GM21528 (cell line): Measurements from ENCODE around the gene RDM1.

ENCODE experiments used
- ATAC-seq: cut with Tn5 transposase; IDR thresholded peaks from one replicate; pipeline ENCODE4 v1.9.1; 2021; ENCODE audit warnings: mild to moderate bottlenecking, moderate library complexity; ENCODE audit not compliant: unreplicated experiment, low FRiP score

The RDM1 gene

DNA sequence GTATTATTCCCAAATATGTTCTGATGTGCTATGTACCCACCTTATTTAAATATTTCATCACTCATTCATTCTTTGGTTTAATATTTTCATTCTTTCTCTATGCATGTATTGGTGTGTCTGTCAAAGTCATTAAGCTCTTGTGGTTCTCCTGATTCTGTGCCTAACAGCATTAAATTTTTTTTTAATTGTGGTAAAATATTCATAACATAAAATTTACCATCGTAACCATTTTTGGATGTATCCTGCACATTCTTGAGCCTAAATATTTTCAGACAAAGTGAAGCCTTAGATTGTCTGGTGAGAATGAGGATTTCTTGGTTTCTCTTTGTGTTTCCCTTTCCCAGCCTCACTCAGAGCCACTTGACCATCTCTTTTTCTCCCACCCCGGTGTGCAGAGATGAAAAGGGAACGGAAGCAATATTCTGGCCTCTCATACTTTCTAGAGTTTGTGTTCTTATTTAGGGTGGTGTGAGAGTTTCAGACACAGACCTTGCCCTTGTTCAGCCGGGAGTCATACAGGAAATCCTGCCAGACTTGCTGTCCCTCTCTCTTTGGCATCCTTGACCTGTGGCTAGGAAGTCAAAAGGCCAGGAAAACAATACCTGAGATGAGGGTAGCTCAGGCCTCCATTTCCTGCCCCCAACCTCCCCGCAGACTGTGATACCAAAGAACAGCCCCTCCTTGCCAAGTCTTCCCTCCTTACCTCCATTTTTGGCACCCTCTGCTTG lies 55.3 kb downstream of the RDM1 start:
- ATAC-seq = no peak

DNA sequence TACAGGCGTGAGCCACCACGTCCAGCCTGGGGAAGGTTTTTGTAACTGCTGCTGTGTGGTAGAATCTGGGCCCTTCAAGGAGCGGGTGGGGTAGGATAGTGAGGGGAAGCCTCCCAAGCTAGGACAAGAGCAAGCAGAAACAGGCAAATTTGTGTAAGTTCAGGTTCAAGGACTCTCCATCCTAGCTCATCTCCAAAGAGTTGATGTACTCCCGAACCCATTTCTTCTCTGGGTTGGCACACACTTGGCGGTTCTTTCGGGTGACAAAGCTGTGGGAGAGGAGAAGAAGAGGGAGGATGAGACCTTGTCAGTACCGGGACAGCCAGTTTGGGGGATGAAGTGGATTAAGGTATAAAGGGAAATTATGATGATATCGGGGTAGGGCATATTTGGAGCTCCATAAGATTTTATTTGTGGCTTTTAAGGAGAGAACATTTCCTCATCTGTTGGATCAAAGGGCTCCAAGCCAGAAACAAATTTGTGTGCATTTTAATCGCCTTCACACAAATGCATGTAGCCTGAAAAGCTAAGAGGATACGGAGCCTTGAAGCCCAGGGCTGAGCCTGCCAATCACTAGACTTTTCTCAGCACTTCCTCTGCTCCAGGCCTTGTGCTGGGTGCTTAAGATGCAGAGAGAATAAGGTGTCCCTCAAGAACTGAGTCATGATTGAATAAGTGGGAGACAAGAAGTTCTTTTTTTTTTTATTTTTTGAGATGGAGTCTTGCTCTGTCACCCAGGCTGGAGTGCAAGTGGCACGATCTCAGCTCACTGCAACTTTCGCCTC lies 58.2 kb downstream of the RDM1 start:
- ATAC-seq = no peak

DNA sequence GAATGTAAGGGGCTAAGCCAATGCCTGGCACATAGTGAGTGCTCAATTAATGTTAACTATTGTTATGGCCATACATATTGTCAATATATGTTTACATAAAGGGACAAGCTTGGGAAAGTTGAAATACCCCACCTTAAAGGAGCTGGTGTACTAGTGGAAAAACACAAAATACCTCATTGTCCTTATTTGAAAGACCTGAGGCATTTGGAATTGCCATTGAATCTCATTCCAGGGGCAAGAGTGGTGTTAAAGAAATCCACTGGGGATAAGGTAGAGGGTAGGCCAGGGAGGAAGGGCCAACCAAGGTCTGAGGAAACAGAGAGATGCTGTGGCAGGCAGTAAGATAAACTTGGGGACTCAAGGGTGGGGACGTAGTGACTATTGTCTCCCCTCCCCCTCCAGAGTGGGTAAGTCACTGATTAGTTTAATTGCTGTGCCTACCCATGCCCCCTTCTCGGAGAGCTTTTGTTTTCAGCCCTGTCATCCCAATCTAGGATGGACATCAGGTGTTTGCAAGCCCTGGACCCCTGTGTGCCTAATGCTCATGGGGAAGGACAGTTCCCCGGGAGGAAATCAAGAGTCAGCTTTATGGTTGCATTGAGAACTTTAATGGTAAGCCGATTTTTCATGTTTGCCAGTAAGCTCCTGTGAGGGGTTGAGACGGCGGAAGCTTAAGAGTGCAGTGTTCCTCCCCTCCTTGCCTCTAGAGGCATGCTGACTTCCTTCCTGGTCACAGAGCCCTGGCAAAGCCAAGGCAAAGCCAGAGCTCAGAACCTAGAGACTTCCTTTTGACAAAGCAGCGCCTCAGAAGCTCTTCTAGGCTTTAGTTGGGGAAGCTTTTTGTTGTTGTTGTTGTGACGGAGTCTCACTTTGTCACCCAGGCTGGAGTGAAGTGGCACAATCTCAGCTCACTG lies 59.4 kb downstream of the RDM1 start:
- ATAC-seq = no peak

DNA sequence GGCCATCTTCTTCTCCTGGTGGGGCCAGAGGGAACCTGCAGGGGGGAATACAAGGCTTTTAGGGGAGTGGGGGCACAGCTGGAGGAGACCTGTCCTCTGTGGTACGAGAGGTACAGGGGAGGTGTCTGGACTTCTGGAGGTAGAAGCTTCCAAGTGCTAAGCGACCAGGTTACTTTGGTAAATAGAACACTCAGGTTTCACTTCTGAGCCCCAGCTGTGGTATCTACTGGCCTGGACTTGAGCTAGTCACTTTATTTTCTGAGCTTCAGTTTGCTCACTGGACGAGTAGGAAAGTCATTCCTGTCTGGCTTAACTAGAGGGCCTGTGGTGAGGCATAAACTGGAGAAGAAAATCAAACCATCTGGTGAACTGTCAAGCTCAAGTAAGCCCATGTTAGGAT lies 61.8 kb downstream of the RDM1 start, which contains the start of gene HEATR9:
TSS of gene HEATR9 (minus strand) at position 155 of the 400 bp plus-strand sequence. CDS start at position 6, 149 bp downstream.
- no peak for ATAC-seq
